HG03571 (cell line): ENCODE data around the gene ICAM3.
A peak's percentile ranks its signal among the peaks of the same experiment; 100 is the strongest.
"Not testable (repeated sequence)": the region's sequence is repeated elsewhere in the genome, so short reads cannot be mapped to it uniquely, and the experiment has no call there.

Source experiments
- ATAC-seq: cut with Tn5 transposase; IDR thresholded peaks from one replicate; pipeline ENCODE4 v1.9.1; 2021; ENCODE audit not compliant: unreplicated experiment

The ICAM3 gene

GRCh38 chr19:10352764-10353671 lies 13.6 kb upstream of the ICAM3 start:
- ATAC-seq, result no peak

- ATAC-seq, result no peak
Observed at GRCh38 chr19:10346509-10346908, 7.1 kb upstream of the ICAM3 start.

- no peak for ATAC-seq
Observed at GRCh38 chr19:10344780-10345179, 5.4 kb upstream of the ICAM3 start.

GRCh38 chr19:10343495-10343894 lies 4.1 kb upstream of the ICAM3 start:
- ATAC-seq, result no peak

- ATAC-seq, result no peak
Observed at GRCh38 chr19:10339977-10340376, 553 bp upstream of the ICAM3 start.

GRCh38 chr19:10338940-10339339 lies 484 bp downstream of the ICAM3 start:
- ATAC-seq, result no peak

- not testable (repeated sequence) for ATAC-seq
Observed at GRCh38 chr19:10336725-10337124, 2.7 kb downstream of the ICAM3 start.

GRCh38 chr19:10335352-10335985 lies 4.0 kb downstream of the ICAM3 start:
- no peak for ATAC-seq

- no peak for ATAC-seq
Observed at GRCh38 chr19:10334588-10335351, 4.7 kb downstream of the ICAM3 start.

- no peak for ATAC-seq
Observed at GRCh38 chr19:10333758-10334587, 5.5 kb downstream of the ICAM3 start.

GRCh38 chr19:10332965-10333757 lies 6.3 kb downstream of the ICAM3 start, which contains the start of gene RAVER1:
RAVER1 (minus strand) TSS chr19:10333529; CDS start chr19:10333507, 22 bp downstream.
- peak; percentile 68 for ATAC-seq

GRCh38 chr19:10332158-10332964 lies 7.1 kb downstream of the ICAM3 start:
- no peak for ATAC-seq

GRCh38 chr19:10329555-10329954 lies 9.9 kb downstream of the ICAM3 start:
- ATAC-seq, result no peak

- ATAC-seq, result no peak
Observed at GRCh38 chr19:10328558-10329429, 10.6 kb downstream of the ICAM3 start.

GRCh38 chr19:10327793-10328192 lies 11.6 kb downstream of the ICAM3 start:
- no peak for ATAC-seq

GRCh38 chr19:10325732-10326131 lies 13.7 kb downstream of the ICAM3 start:
- no peak for ATAC-seq

- ATAC-seq, result no peak
Observed at GRCh38 chr19:10321874-10322835, 17.3 kb downstream of the ICAM3 start.
